Testis (tissue), 3 donors: ENCODE data around the gene PDLIM7. TPM values are rescaled to one million over a fixed set of nuclear protein-coding genes. Genes with fewer than 3 reads are reported as not detected.

Experiments used
- DNase-seq: peaks from one replicate; pipeline ENCODE4 v3.0.0-alpha.2; 2019
- H3K27ac ChIP-seq, 2 donors: fragments of 200-600 bp; sonication (generic); one replicate each; pipeline ENCODE4 v1.5.1; 2019
- H3K27me3 ChIP-seq: fragments of 200-600 bp; sonication (generic); one replicate; pipeline ENCODE4 v1.5.1; 2019
- H3K36me3 ChIP-seq: fragments of 200-600 bp; sonication (generic); one replicate; pipeline ENCODE4 v1.5.1; 2017; ENCODE audit warnings: low read depth; ENCODE audit errors: missing control alignments
- H3K4me1 ChIP-seq: fragments of 200-600 bp; sonication (generic); one replicate; pipeline ENCODE4 v1.5.1; 2019
- H3K4me3 ChIP-seq, 2 donors: fragments of 200-600 bp; sonication (generic); one replicate each; pipeline ENCODE4 v1.5.1; 2017 to 2019
- H3K9me3 ChIP-seq: fragments of 200-600 bp; sonication (generic); one replicate; pipeline ENCODE4 v1.5.1; 2017
- POLR2A ChIP-seq: fragments of 450-650 bp; IDR thresholded peaks from one replicate; pipeline ENCODE4 v1.6.1; 2017; ENCODE audit warnings: antibody characterized with exemption, mild to moderate bottlenecking, moderate library complexity
- WGBS, 2 donors: methylation state at CpG; one replicate each; pipeline ENCODE4 v1.1.5; 2018; 5-methylcytosine and 5-hydroxymethylcytosine counted together
- intact Hi-C: fragments of 100-400 bp; cut with DNase I; formaldehyde crosslinking; loops from one replicate; pipeline ENCODE4 v1.15.1; 2023; ENCODE audit warnings: low total_unique reads
- polyA plus RNA-seq: library from polyadenylated mRNA; stranded (reverse); fragments of 350-450 nt; fragmentation: Illumina TruSeq; extraction: RNeasy Lipid Tissue Mini Kit (QIAGEN cat#74804); gene quantifications from one replicate; pipeline ENCODE4 v1.2.3, GENCODE V29; 2014; ENCODE audit warnings: low read depth, low replicate concordance; ENCODE audit not compliant: insufficient read depth
- total RNA-seq, 2 donors: library from RNA; depleted of rRNA; stranded (reverse); fragments of >200 nt; gene quantifications; one replicate each; pipeline ENCODE4 v1.2.3, GENCODE V29; 2016
- TF ChIP-seq, protein P1 (sequence below), 3 experiments: fragments of 450-650 bp in 2 of 3; fragments of 200-600 bp in 1 of 3; sonication (generic) in 1 of 3; IDR thresholded peaks; one replicate each; pipeline ENCODE4 v1.5.1; 2016 to 2019; ENCODE audit warnings: antibody characterized with exemption in 3 of 3, mild to moderate bottlenecking in 2 of 3, moderate library complexity in 1 of 3

PDLIM7 gene
- total and polyA plus RNA-seq, 3 donors from 2014 or later = 72.2 to 118 (median 90.5) TPM

DNA sequence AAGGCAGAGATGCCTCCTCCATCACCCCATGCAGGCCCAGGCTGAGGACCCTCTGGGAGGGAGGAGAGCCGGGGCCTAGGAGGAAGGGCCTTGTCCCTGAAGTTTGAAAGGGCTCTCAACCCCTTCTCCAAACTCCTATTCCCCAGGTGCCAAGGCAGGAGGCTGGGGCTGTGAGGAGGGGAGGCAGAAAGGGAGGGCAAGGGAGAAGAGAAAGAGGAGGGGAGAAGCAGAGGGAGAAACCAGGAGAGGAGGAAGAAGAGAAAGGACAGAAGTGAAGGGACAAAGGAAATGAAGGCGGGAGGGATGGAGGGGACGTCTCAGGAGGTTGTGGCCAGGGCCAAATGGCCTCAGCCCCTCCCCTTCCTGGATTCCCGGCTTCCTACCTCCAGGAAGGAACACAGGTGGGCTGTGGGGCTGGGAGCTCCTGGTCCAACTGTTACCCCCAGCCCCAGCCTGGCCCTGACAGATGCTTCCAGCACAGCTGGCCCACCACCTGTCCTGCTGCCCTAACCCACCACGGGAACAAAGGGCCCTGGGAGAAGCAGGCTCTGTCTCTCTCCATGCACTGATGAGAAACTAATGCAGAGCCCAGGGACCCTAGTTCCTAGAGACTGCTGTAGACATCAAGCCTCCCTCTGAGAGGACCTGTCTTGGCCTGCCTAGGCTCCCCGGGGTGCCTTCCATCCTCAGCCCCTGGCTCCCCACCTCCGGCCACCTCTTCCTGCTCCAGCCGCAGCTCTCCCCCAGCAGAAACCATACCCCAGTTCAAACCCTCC lies 27.5 kb downstream of the PDLIM7 start:
- H3K36me3 ChIP-seq = no peaks in the 10 kb centered on the region
- no peaks in the 10 kb centered on the region for H3K27me3 ChIP-seq
- intact Hi-C loops = no loop called here
- no peak overlapping the region for H3K27ac ChIP-seq
- no peaks in the 10 kb centered on the region for H3K9me3 ChIP-seq
- WGBS, 2 donors = 74 to 79% methylated on average over 7 to 8 of the region's 8 CpGs
- H3K4me1 ChIP-seq = peaks cover 24% of the 10 kb centered on the region
- H3K4me3 ChIP-seq = no peak overlapping the region
- no peak for DNase-seq
- TF ChIP-seq POLR2A = no peak
- TF ChIP-seq, protein P1, sequence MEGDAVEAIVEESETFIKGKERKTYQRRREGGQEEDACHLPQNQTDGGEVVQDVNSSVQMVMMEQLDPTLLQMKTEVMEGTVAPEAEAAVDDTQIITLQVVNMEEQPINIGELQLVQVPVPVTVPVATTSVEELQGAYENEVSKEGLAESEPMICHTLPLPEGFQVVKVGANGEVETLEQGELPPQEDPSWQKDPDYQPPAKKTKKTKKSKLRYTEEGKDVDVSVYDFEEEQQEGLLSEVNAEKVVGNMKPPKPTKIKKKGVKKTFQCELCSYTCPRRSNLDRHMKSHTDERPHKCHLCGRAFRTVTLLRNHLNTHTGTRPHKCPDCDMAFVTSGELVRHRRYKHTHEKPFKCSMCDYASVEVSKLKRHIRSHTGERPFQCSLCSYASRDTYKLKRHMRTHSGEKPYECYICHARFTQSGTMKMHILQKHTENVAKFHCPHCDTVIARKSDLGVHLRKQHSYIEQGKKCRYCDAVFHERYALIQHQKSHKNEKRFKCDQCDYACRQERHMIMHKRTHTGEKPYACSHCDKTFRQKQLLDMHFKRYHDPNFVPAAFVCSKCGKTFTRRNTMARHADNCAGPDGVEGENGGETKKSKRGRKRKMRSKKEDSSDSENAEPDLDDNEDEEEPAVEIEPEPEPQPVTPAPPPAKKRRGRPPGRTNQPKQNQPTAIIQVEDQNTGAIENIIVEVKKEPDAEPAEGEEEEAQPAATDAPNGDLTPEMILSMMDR (IDR thresholded peaks at IDR 0.05) = no peak

- H3K27ac ChIP-seq = no peak overlapping the region
- H3K9me3 ChIP-seq = no peaks in the 10 kb centered on the region
- intact Hi-C loops = no loop called here
- no peak overlapping the region for H3K4me3 ChIP-seq
- DNase-seq = no peak
- TF ChIP-seq POLR2A = no peak
- TF ChIP-seq, protein P1 (IDR thresholded peaks at IDR 0.05) = no peak
- 70 to 79% methylated on average over 15 to 24 of the region's 25 CpGs for WGBS, 2 donors
- H3K36me3 ChIP-seq = no peaks in the 10 kb centered on the region
- no peaks in the 10 kb centered on the region for H3K27me3 ChIP-seq
- peaks cover 14% of the 10 kb centered on the region for H3K4me1 ChIP-seq
These were observed 28.4 kb downstream of the PDLIM7 start for GRCh38 chr5:177468685-177469628.

GRCh38 chr5:177468329-177468684 lies 29.1 kb downstream of the PDLIM7 start:
- H3K27ac ChIP-seq = no peak overlapping the region
- intact Hi-C loops = no loop called here
- H3K4me3 ChIP-seq = no peak overlapping the region
- TF ChIP-seq, protein P1 (IDR thresholded peaks at IDR 0.05) = no peak
- no peak for TF ChIP-seq POLR2A
- DNase-seq = no peak
- no peaks in the 10 kb centered on the region for H3K27me3 ChIP-seq
- H3K9me3 ChIP-seq = no peaks in the 10 kb centered on the region
- WGBS, 2 donors = 100% methylated on average over 2 of the region's 2 CpGs; no CpG with 5 or more reads in 1 of the 2 donors
- peaks cover 12% of the 10 kb centered on the region for H3K4me1 ChIP-seq
- H3K36me3 ChIP-seq = no peaks in the 10 kb centered on the region

GRCh38 chr5:177467436-177467835 lies 30.0 kb downstream of the PDLIM7 start:
- Histone ChIP-seq H3K27ac (no peak overlapping the region), H3K4me1 (peaks cover 10% of the 10 kb centered on the region), H3K36me3 (no peaks in the 10 kb centered on the region), H3K9me3 (no peaks in the 10 kb centered on the region), H3K27me3 (no peaks in the 10 kb centered on the region), H3K4me3 (no peak overlapping the region)
- no peak for DNase-seq
- TF ChIP-seq POLR2A = no peak
- TF ChIP-seq, protein P1 (IDR thresholded peaks at IDR 0.05) = no peak
- intact Hi-C loops = no loop called here
- WGBS, 2 donors = 93 to 94% methylated on average over 30 to 31 of the region's 31 CpGs
